Endothelial cell of umbilical vein (primary cell): ENCODE measurements around the gene FBXO48. TPM values are rescaled to one million over a fixed set of nuclear protein-coding genes. Genes with fewer than 3 reads are reported as not detected.

Experiments used
- BruUV-seq: library from RNA; stranded (reverse); fragments of 400-500 nt; replicated peaks from 2 replicates; lab custom pipeline; 2021; lab: Mats Ljungman, UMichigan
- CTCF ChIA-PET: fragments of 300-600, 350-600 bp; sonication (Branson Sonifier 250); formaldehyde crosslinking; loops from one replicate; lab custom pipeline; 2021; ENCODE audit warnings: antibody characterized with exemption, inconsistent platforms; lab: Charles Lee
- POLR2A ChIA-PET: fragments of 300-600, 350-600 bp; sonication (Branson Sonifier 250); formaldehyde crosslinking; loops from one replicate; lab custom pipeline; 2021; ENCODE audit warnings: antibody characterized with exemption, inconsistent platforms; lab: Charles Lee
- DNase-seq: peaks from one replicate; pipeline ENCODE4 v3.0.0-alpha.2; 2011; ENCODE audit warnings: low read depth, low spot score
- FAIRE-seq: peaks from 2 replicates; lab custom pipeline; 2011; peaks lifted over from hg19 to GRCh38; lab: Jason Lieb, UNC
- H2AFZ ChIP-seq: 2 replicates; pipeline ENCODE4 v1.6.0; 2012; ENCODE audit warnings: low read depth, low read length, control low read depth, inconsistent platforms
- H3K27ac ChIP-seq: 2 replicates; pipeline ENCODE4 v1.5.1; 2011; ENCODE audit warnings: low read depth, mild to moderate bottlenecking, control low read depth, low read length, moderate library complexity; ENCODE audit not compliant: insufficient read depth
- H3K27me3 ChIP-seq, 2 experiments: 2 replicates each; pipeline versions ENCODE4 v1.6.0 to v1.6.1; 2011; ENCODE audit warnings: low read length in 2 of 2, mixed read lengths in 1 of 2; ENCODE audit not compliant: control insufficient read depth in 2 of 2, insufficient read depth in 2 of 2
- H3K36me3 ChIP-seq, 2 experiments: 2 replicates in 1 of 2; 3 replicates in 1 of 2; pipeline ENCODE4 v1.5.1; 2011; ENCODE audit warnings: low read length in 2 of 2, mild to moderate bottlenecking in 1 of 2, moderate library complexity in 1 of 2; ENCODE audit not compliant: control insufficient read depth in 2 of 2, insufficient read depth in 2 of 2; ENCODE audit errors: extremely low read depth in 1 of 2
- H3K4me1 ChIP-seq: 3 replicates; pipeline ENCODE4 v1.5.1; 2011; ENCODE audit warnings: mild to moderate bottlenecking, low read length; ENCODE audit not compliant: control insufficient read depth, insufficient read depth; ENCODE audit errors: extremely low read depth
- H3K4me2 ChIP-seq: 2 replicates; pipeline ENCODE4 v1.6.1; 2011; ENCODE audit warnings: low read length, control low read depth, mixed read lengths; ENCODE audit not compliant: insufficient read depth
- H3K4me3 ChIP-seq, 3 experiments: fragments of 200-600 bp in 1 of 3; sonication (generic), shearing (Covaris generic) in 1 of 3; replicated peaks in 1 of 3; 2 replicates each; pipeline ENCODE4 v1.5.1; 2011 to 2016; ENCODE audit warnings: control low read depth in 3 of 3, low read length in 3 of 3, mild to moderate bottlenecking in 2 of 3, inconsistent platforms in 1 of 3, low read depth in 1 of 3, moderate library complexity in 1 of 3; ENCODE audit not compliant: insufficient read depth in 1 of 3
- H3K79me2 ChIP-seq: 2 replicates; pipeline ENCODE4 v1.6.0; 2012; ENCODE audit warnings: low read length, inconsistent platforms; ENCODE audit not compliant: control insufficient read depth, insufficient read depth
- H3K9ac ChIP-seq: replicated peaks from 2 replicates; pipeline ENCODE3; 2011; ENCODE audit warnings: low read length, control low read depth; ENCODE audit not compliant: insufficient read depth; ENCODE audit errors: extremely low read depth
- H3K9me1 ChIP-seq: replicated peaks from 3 replicates; pipeline ENCODE4 v1.6.0; 2011; ENCODE audit warnings: mild to moderate bottlenecking, low read length; ENCODE audit not compliant: control insufficient read depth, insufficient read depth; ENCODE audit errors: extremely low read depth
- H3K9me3 ChIP-seq: replicated peaks from 2 replicates; pipeline ENCODE4 v1.5.1; 2012; ENCODE audit warnings: low read length, inconsistent platforms; ENCODE audit not compliant: control insufficient read depth, insufficient read depth
- H4K20me1 ChIP-seq: replicated peaks from 2 replicates; pipeline ENCODE3; 2011; ENCODE audit warnings: mild to moderate bottlenecking, low read length; ENCODE audit not compliant: control insufficient read depth, insufficient read depth; ENCODE audit errors: extremely low read depth
- CTCF ChIP-seq, 2 donors: IDR thresholded peaks; 1 replicate in 1 of 2; 2 replicates in 1 of 2; pipeline ENCODE4 v1.5.1; 2011; ENCODE audit warnings: low read length in 2 of 2, mild to moderate bottlenecking in 2 of 2, moderate library complexity in 2 of 2, control low read depth in 1 of 2, inconsistent platforms in 1 of 2, low read depth in 1 of 2; ENCODE audit not compliant: insufficient read depth in 1 of 2; ENCODE audit errors: extremely low read depth in 1 of 2
- EZH2 ChIP-seq: IDR thresholded peaks from 2 replicates; pipeline ENCODE4 v1.6.1; 2012; ENCODE audit warnings: borderline replicate concordance, low read depth, mild to moderate bottlenecking, moderate library complexity, low read length, inconsistent platforms; ENCODE audit not compliant: severe bottlenecking
- FOS ChIP-seq: IDR thresholded peaks from 2 replicates; pipeline ENCODE4 v1.6.1; 2011; ENCODE audit warnings: mild to moderate bottlenecking, low read length, moderate library complexity, borderline replicate concordance; ENCODE audit not compliant: insufficient read depth
- GATA2 ChIP-seq: IDR thresholded peaks from 2 replicates; pipeline ENCODE4 v1.7.0; 2011; ENCODE audit warnings: low read depth, mild to moderate bottlenecking, moderate library complexity, mixed read lengths, low read length; ENCODE audit not compliant: insufficient read length, insufficient read depth
- JUN ChIP-seq: IDR thresholded peaks from 2 replicates; pipeline ENCODE4 v1.6.1; 2011; ENCODE audit warnings: borderline replicate concordance, low read depth; ENCODE audit not compliant: insufficient read length, insufficient read depth
- MAX ChIP-seq: IDR thresholded peaks from 2 replicates; pipeline ENCODE4 v1.6.1; 2011; ENCODE audit not compliant: insufficient read depth, insufficient read length
- MYC ChIP-seq: IDR thresholded peaks from one replicate; pipeline ENCODE4 v1.6.1; 2011; ENCODE audit warnings: mild to moderate bottlenecking, low read depth, low read length
- POLR2A ChIP-seq: IDR thresholded peaks from 2 replicates; pipeline ENCODE4 v1.6.1; 2012; ENCODE audit warnings: low read depth, mild to moderate bottlenecking, control low read depth, low read length
- POLR2AphosphoS5 ChIP-seq: IDR thresholded peaks from 2 replicates; pipeline ENCODE4 v1.6.1; 2012; ENCODE audit warnings: low read depth, mild to moderate bottlenecking, control low read depth, low read length, moderate library complexity; ENCODE audit not compliant: insufficient read depth
- dilution Hi-C: fragments of 300-500 bp; cut with MboI; formaldehyde crosslinking; loops from one replicate; pipeline ENCODE4 v1.15.0; 2019; ENCODE audit warnings: low sequenced_read_pairs; ENCODE audit not compliant: extremely low pct_ligation_motif_present
- intact Hi-C: fragments of 100-400 bp; cut with micrococcal nuclease; formaldehyde crosslinking; loops from one replicate; pipeline ENCODE4 v1.10.0; 2022
- polyA plus RNA-seq, 4 experiments: library from polyadenylated mRNA; depleted of rRNA in 3 of 4; stranded (reverse) in 3 of 4; unstranded in 1 of 4; fragments of >200 nt; gene quantifications; 2 replicates each; pipeline versions ENCODE4 v1.2.1 to v1.2.3, GENCODE V29; 2011 to 2012; ENCODE audit warnings: missing spikeins in 1 of 4
- total RNA-seq: library from RNA; stranded (reverse); gene quantifications from 2 replicates; pipeline ENCODE4 v1.2.3, GENCODE V29; 2021

FBXO48 gene
- total and polyA plus RNA-seq, 2 donors (not counting 3 experiments of a cell fraction or from before 2014, with no cell fraction given): 0.46 to 0.73 TPM

- no peak for FAIRE-seq
- CTCF ChIA-PET: no interaction called here
- intact Hi-C loops: no loop called here
These were observed 47.3 kb upstream of the FBXO48 start for GRCh38 chr2:68514316-68514929.

GRCh38 chr2:68512966-68513365 lies 45.9 kb upstream of the FBXO48 start:
- BruUV-seq: no TSS peak
- H3K36me3 ChIP-seq: no peaks in the 10 kb centered on the region
- H2AFZ ChIP-seq: no peak overlapping the region
- H3K27ac ChIP-seq: no peak overlapping the region
- H3K4me1 ChIP-seq: no peaks in the 10 kb centered on the region
- H3K4me2 ChIP-seq: no peak overlapping the region
- no peaks in the 10 kb centered on the region for H3K9me1 ChIP-seq
- no peaks in the 10 kb centered on the region for H4K20me1 ChIP-seq
- H3K4me3 ChIP-seq: no peak overlapping the region
- DNase-seq (no peak), FAIRE-seq (no peak)
- no peak overlapping the region for H3K9ac ChIP-seq
- POLR2A ChIA-PET: no interaction called here
- no peaks in the 10 kb centered on the region for H3K79me2 ChIP-seq
- intact Hi-C loops: no loop called here
- H3K9me3 ChIP-seq: no peaks in the 10 kb centered on the region
- CTCF ChIA-PET: interaction anchor here (1.0 to 1.2 kb wide), 2 partner anchors 25 to 82 kb away, joined by 3 to 4 read pairs; no protein-coding TSS in a partner anchor
- TF ChIP-seq FOS (no peak), JUN (no peak), POLR2A (no peak), MYC (no peak), EZH2 (no peak), CTCF (IDR thresholded peaks at IDR 0.05; ENCODE audit: extremely low read depth in 1 of 2, insufficient read depth in 1 of 2, low read depth in 1 of 2, low read length in 2 of 2) (no peak), MAX (no peak), POLR2AphosphoS5 (no peak), GATA2 (no peak)
- H3K27me3 ChIP-seq: no peaks in the 10 kb centered on the region
- dilution Hi-C loops: no loop called here

More at GRCh38 chr2:68514316-68514929, 47.3 kb upstream of the FBXO48 start:
- Histone ChIP-seq H3K79me2 (no peaks in the 10 kb centered on the region), H3K9me1 (no peaks in the 10 kb centered on the region), H3K9me3 (no peaks in the 10 kb centered on the region), H3K9ac (no peak overlapping the region), H3K27me3 (no peaks in the 10 kb centered on the region), H3K36me3 (no peaks in the 10 kb centered on the region), H3K4me1 (no peaks in the 10 kb centered on the region), H3K27ac (no peak overlapping the region), H3K4me2 (no peak overlapping the region), H2AFZ (no peak overlapping the region), H4K20me1 (no peaks in the 10 kb centered on the region), H3K4me3 (no peak overlapping the region)
- no TSS peak for BruUV-seq
- TF ChIP-seq POLR2AphosphoS5: no peak
- no peak for DNase-seq
- dilution Hi-C loops: no loop called here
- POLR2A ChIA-PET: no interaction called here
